H9 (cell line): Measurements from ENCODE around the gene CYS1. TPM values are rescaled to one million over a fixed set of nuclear protein-coding genes. Genes with fewer than 3 reads are reported as not detected.

Experiments
- DNase-seq: peaks from one replicate; pipeline ENCODE4 v3.0.0-alpha.2; 2017
- H2AFZ ChIP-seq: one replicate; pipeline ENCODE4 v1.6.1; 2013; ENCODE audit warnings: mild to moderate bottlenecking, low read length, control low read depth, moderate library complexity
- H2AK5ac ChIP-seq: 2 replicates; pipeline ENCODE4 v1.6.1; 2013; ENCODE audit warnings: low read length, control low read depth, mixed read lengths; ENCODE audit not compliant: insufficient read length
- H2BK120ac ChIP-seq: one replicate; pipeline ENCODE4 v1.6.1; 2013; ENCODE audit warnings: low read depth, mild to moderate bottlenecking, low read length, control low read depth, inconsistent platforms; ENCODE audit not compliant: poor library complexity, severe bottlenecking
- H2BK12ac ChIP-seq: 2 replicates; pipeline ENCODE4 v1.6.1; 2013; ENCODE audit warnings: low read length, control low read depth, mixed read lengths, low read depth; ENCODE audit not compliant: insufficient read length
- H2BK15ac ChIP-seq: 2 replicates; pipeline ENCODE4 v1.6.1; 2013; ENCODE audit warnings: low read depth, low read length, control low read depth
- H2BK20ac ChIP-seq: one replicate; pipeline ENCODE4 v1.6.1; 2013; ENCODE audit warnings: low read depth, mild to moderate bottlenecking, low read length, control low read depth, inconsistent platforms; ENCODE audit not compliant: poor library complexity, severe bottlenecking
- H2BK5ac ChIP-seq: 2 replicates; pipeline ENCODE4 v1.6.1; 2013; ENCODE audit warnings: low read length, control low read depth, mixed read lengths; ENCODE audit not compliant: insufficient read length
- H3K14ac ChIP-seq: 2 replicates; pipeline ENCODE4 v1.6.1; 2013; ENCODE audit warnings: low read length, control low read depth; ENCODE audit not compliant: insufficient read depth
- H3K18ac ChIP-seq: 2 replicates; pipeline ENCODE4 v1.6.1; 2013; ENCODE audit warnings: low read depth, mild to moderate bottlenecking, mixed read lengths, low read length, control low read depth; ENCODE audit not compliant: insufficient read length
- H3K23ac ChIP-seq: 2 replicates; pipeline ENCODE4 v1.6.1; 2013; ENCODE audit warnings: low read length, control low read depth, mixed read lengths, low read depth; ENCODE audit not compliant: insufficient read length
- H3K23me2 ChIP-seq: 2 replicates; pipeline ENCODE4 v1.6.1; 2013; ENCODE audit warnings: low read depth, mild to moderate bottlenecking, mixed read lengths, low read length, control low read depth; ENCODE audit not compliant: insufficient read length, poor library complexity, severe bottlenecking
- H3K27ac ChIP-seq: 2 replicates; pipeline ENCODE4 v1.5.1; 2013; ENCODE audit warnings: low read length, control low read depth, mixed read lengths, low read depth; ENCODE audit not compliant: insufficient read length
- H3K27me3 ChIP-seq: 2 replicates; pipeline ENCODE4 v1.6.1; 2013; ENCODE audit warnings: low read length, control low read depth, inconsistent platforms; ENCODE audit not compliant: insufficient read depth
- H3K4ac ChIP-seq: 2 replicates; pipeline ENCODE4 v1.6.1; 2013; ENCODE audit warnings: low read depth, mild to moderate bottlenecking, control low read depth, inconsistent platforms, low read length, moderate library complexity
- H3K4me1 ChIP-seq: 2 replicates; pipeline ENCODE4 v1.6.1; 2013; ENCODE audit warnings: low read length, control low read depth, inconsistent platforms; ENCODE audit not compliant: insufficient read depth
- H3K4me2 ChIP-seq: 2 replicates; pipeline ENCODE4 v1.6.1; 2013; ENCODE audit warnings: low read length, control low read depth, mixed read lengths; ENCODE audit not compliant: insufficient read length, insufficient read depth
- H3K56ac ChIP-seq: 2 replicates; pipeline ENCODE4 v1.6.1; 2013; ENCODE audit warnings: low read depth, mild to moderate bottlenecking, mixed read lengths, low read length, control low read depth; ENCODE audit not compliant: insufficient read length
- H3K79me1 ChIP-seq: 2 replicates; pipeline ENCODE4 v1.6.1; 2013; ENCODE audit warnings: low read depth, mild to moderate bottlenecking, moderate library complexity, low read length, control low read depth, inconsistent platforms; ENCODE audit not compliant: insufficient read depth, poor library complexity, severe bottlenecking
- H3K79me2 ChIP-seq: 2 replicates; pipeline ENCODE4 v1.6.1; 2013; ENCODE audit warnings: low read length, control low read depth, inconsistent platforms; ENCODE audit not compliant: insufficient read depth
- H3K9ac ChIP-seq: 2 replicates; pipeline ENCODE4 v1.6.1; 2013; ENCODE audit warnings: low read length, control low read depth, mixed read lengths; ENCODE audit not compliant: insufficient read length; ENCODE audit errors: extremely low read depth
- H3K9me3 ChIP-seq: one replicate; pipeline ENCODE4 v1.6.1; 2013; ENCODE audit warnings: low read depth, low read length, inconsistent platforms; ENCODE audit not compliant: control insufficient read depth
- H3T11ph ChIP-seq: one replicate; pipeline ENCODE4 v1.6.1; 2013; ENCODE audit warnings: mild to moderate bottlenecking, low read length, control low read depth, inconsistent platforms
- H4K20me1 ChIP-seq: one replicate; pipeline ENCODE4 v1.6.1; 2013; ENCODE audit not compliant: control insufficient read depth, insufficient read length, insufficient read depth
- H4K5ac ChIP-seq: 2 replicates; pipeline ENCODE4 v1.6.1; 2013; ENCODE audit warnings: low read depth, mild to moderate bottlenecking, mixed read lengths, low read length, control low read depth; ENCODE audit not compliant: insufficient read length
- H4K8ac ChIP-seq: replicated peaks from 2 replicates; pipeline ENCODE4 v1.6.1; 2013; ENCODE audit warnings: low read length, control low read depth, mixed read lengths, low read depth; ENCODE audit not compliant: insufficient read length
- H4K91ac ChIP-seq: 2 replicates; pipeline ENCODE4 v1.6.1; 2013; ENCODE audit warnings: low read depth, mild to moderate bottlenecking, moderate library complexity, mixed read lengths, low read length, control low read depth; ENCODE audit not compliant: insufficient read length
- H3K27ac Mint-ChIP-seq, 3 experiments: 2 replicates in 2 of 3; 3 replicates in 1 of 3; pipeline ENCODE4 v1.8.0; 2020 to 2021; ENCODE audit warnings: mixed read lengths in 3 of 3, mild to moderate bottlenecking in 1 of 3, moderate library complexity in 1 of 3
- H3K27me3 Mint-ChIP-seq: 2 replicates; pipeline ENCODE4 v1.8.0; 2021; ENCODE audit warnings: low read depth, mild to moderate bottlenecking, moderate library complexity, mixed read lengths
- H3K36me3 Mint-ChIP-seq, 3 experiments: 2 replicates in 2 of 3; 3 replicates in 1 of 3; pipeline ENCODE4 v1.8.0; 2020 to 2021; ENCODE audit warnings: low read depth in 3 of 3, mixed read lengths in 3 of 3; ENCODE audit not compliant: insufficient read depth in 1 of 3
- H3K4me1 Mint-ChIP-seq, 2 experiments: 2 replicates each; pipeline ENCODE4 v1.8.0; 2020; ENCODE audit warnings: mixed read lengths in 2 of 2
- H3K4me3 Mint-ChIP-seq, 2 experiments: 2 replicates in 1 of 2; 3 replicates in 1 of 2; pipeline ENCODE4 v1.8.0; 2020 to 2021; ENCODE audit warnings: mild to moderate bottlenecking in 2 of 2, mixed read lengths in 2 of 2, moderate library complexity in 1 of 2
- H3K9me3 Mint-ChIP-seq, 2 experiments: 2 replicates in 1 of 2; 3 replicates in 1 of 2; pipeline ENCODE4 v1.8.0; 2020; ENCODE audit warnings: mild to moderate bottlenecking in 2 of 2, mixed read lengths in 2 of 2, moderate library complexity in 1 of 2
- WGBS: extraction: QIAGEN DNeasy Blood & Tissue Kit; methylation state at CpG from one replicate; pipeline ENCODE4 v1.1.7; 2013; ENCODE audit warnings: missing lambda C conversion rate, low lambda C conversion rate, mixed read lengths; ENCODE audit not compliant: insufficient read length; ENCODE audit errors: extremely low coverage; 5-methylcytosine and 5-hydroxymethylcytosine counted together
- total RNA-seq: library from RNA; stranded (reverse); gene quantifications from 2 replicates; pipeline ENCODE4 v1.2.1, GENCODE V29; 2021
- TF ChIP-seq, protein P1 (sequence below): fragments of 200-600 bp; sonication (generic); conservative IDR thresholded peaks from 3 replicates; pipeline ENCODE4 v1.8.0; 2021; ENCODE audit warnings: antibody characterized with exemption, mild to moderate bottlenecking

The CYS1 gene
- total RNA-seq, 1 experiment from 2014 or later: 0.35 TPM

DNA sequence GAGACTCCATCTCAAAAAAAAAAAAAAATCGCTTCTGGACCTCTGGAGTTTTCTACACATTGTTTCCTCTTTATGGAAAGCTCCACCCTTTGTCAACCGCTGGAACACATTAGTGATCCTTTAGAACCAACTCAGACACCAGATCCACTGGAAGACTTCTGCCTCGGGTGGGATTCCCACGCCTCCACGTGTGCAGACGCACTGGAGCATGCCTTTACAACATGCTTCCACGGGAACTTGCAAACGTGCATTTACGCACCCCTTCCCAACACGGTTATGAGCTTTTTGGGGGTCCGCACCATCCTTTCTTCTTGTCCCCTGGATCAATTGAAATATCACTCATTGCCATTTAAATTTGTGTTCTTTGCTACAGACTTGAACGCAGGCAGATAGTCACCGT is 5.1 kb downstream of the CYS1 start:
- H3K23ac ChIP-seq: no peak overlapping the region
- H4K8ac ChIP-seq: no peak overlapping the region
- H3K79me2 ChIP-seq: no peaks in the 10 kb centered on the region; the same call in 1 of the 2 replicates
- Mint-ChIP-seq H3K9me3 (no peaks in the 10 kb centered on the region; a peak in 1 of 5 replicates), H3K4me3 (no peak overlapping the region), H3K36me3 (no peaks in the 10 kb centered on the region), H3K27ac (no peak overlapping the region), H3K4me1 (peaks cover 16 to 41% of the 10 kb centered on the region in 2 experiments), H3K27me3 (peaks cover 53% of the 10 kb centered on the region)
- no peaks in the 10 kb centered on the region for H4K20me1 ChIP-seq
- H3K4me2 ChIP-seq: no peak overlapping the region
- H4K5ac ChIP-seq: no peak overlapping the region
- H2AK5ac ChIP-seq: no peak overlapping the region
- no peak overlapping the region for H3K4ac ChIP-seq
- no peak overlapping the region for H3K56ac ChIP-seq
- no peaks in the 10 kb centered on the region for H3K23me2 ChIP-seq
- H3K9ac ChIP-seq: no peak overlapping the region
- no CpG with 5 or more reads among the region's 13 CpGs for WGBS
- H3T11ph ChIP-seq: no peak overlapping the region
- no peak overlapping the region for H2AFZ ChIP-seq
- H2BK20ac ChIP-seq: no peak overlapping the region
- no peaks in the 10 kb centered on the region for H3K9me3 ChIP-seq
- TF ChIP-seq, protein P1, sequence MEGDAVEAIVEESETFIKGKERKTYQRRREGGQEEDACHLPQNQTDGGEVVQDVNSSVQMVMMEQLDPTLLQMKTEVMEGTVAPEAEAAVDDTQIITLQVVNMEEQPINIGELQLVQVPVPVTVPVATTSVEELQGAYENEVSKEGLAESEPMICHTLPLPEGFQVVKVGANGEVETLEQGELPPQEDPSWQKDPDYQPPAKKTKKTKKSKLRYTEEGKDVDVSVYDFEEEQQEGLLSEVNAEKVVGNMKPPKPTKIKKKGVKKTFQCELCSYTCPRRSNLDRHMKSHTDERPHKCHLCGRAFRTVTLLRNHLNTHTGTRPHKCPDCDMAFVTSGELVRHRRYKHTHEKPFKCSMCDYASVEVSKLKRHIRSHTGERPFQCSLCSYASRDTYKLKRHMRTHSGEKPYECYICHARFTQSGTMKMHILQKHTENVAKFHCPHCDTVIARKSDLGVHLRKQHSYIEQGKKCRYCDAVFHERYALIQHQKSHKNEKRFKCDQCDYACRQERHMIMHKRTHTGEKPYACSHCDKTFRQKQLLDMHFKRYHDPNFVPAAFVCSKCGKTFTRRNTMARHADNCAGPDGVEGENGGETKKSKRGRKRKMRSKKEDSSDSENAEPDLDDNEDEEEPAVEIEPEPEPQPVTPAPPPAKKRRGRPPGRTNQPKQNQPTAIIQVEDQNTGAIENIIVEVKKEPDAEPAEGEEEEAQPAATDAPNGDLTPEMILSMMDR: no peak
- H3K4me1 ChIP-seq: no peaks in the 10 kb centered on the region
- H3K18ac ChIP-seq: no peak overlapping the region
- H2BK5ac ChIP-seq: no peak overlapping the region
- H3K27ac ChIP-seq: no peak overlapping the region
- peaks cover 9% of the 10 kb centered on the region; the same call in 1 of the 2 replicates for H3K27me3 ChIP-seq
- no peak overlapping the region for H4K91ac ChIP-seq
- H2BK120ac ChIP-seq: no peak overlapping the region
- H3K14ac ChIP-seq: no peak overlapping the region
- H2BK12ac ChIP-seq: no peak overlapping the region
- no peaks in the 10 kb centered on the region for H3K79me1 ChIP-seq
- DNase-seq: no peak
- no peak overlapping the region for H2BK15ac ChIP-seq
